Neutrophil (primary cell): ENCODE results near the gene OR6C3.

Experiments
- H3K27ac ChIP-seq: fragments of 200-600 bp; sonication (generic); 2 replicates; pipeline ENCODE4 v1.5.1; 2016; ENCODE audit warnings: mild to moderate bottlenecking, moderate library complexity
- H3K27me3 ChIP-seq: fragments of 200-600 bp; sonication (generic); 2 replicates; pipeline ENCODE4 v1.6.0; 2016; ENCODE audit warnings: mild to moderate bottlenecking
- H3K36me3 ChIP-seq: fragments of 200-600 bp; sonication (generic); 2 replicates; pipeline ENCODE4 v1.5.1; 2017
- H3K4me1 ChIP-seq, 2 experiments: fragments of 200-600 bp in 1 of 2; sonication (generic) in 1 of 2; 1 replicate in 1 of 2; 2 replicates in 1 of 2; pipeline versions ENCODE4 v1.5.1 to v1.6.1; 2013 to 2016; ENCODE audit warnings: low read depth in 1 of 2, low read length in 1 of 2, mild to moderate bottlenecking in 1 of 2, moderate library complexity in 1 of 2; ENCODE audit not compliant: control insufficient read depth in 1 of 2, insufficient read depth in 1 of 2
- H3K4me3 ChIP-seq, 2 experiments: fragments of 200-600 bp in 1 of 2; sonication (generic) in 1 of 2; 1 replicate in 1 of 2; 2 replicates in 1 of 2; pipeline ENCODE4 v1.5.1; 2013 to 2016; ENCODE audit warnings: low read depth in 1 of 2, low read length in 1 of 2, mild to moderate bottlenecking in 1 of 2, moderate library complexity in 1 of 2
- H3K9me3 ChIP-seq: fragments of 200-600 bp; sonication (generic); 2 replicates; pipeline ENCODE4 v1.5.1; 2016
- TF ChIP-seq, protein P1 (sequence below): fragments of 200-600 bp; sonication (generic); IDR thresholded peaks from 2 replicates; pipeline ENCODE4 v1.5.1; 2016; ENCODE audit warnings: antibody characterized with exemption

The OR6C3 gene

DNA sequence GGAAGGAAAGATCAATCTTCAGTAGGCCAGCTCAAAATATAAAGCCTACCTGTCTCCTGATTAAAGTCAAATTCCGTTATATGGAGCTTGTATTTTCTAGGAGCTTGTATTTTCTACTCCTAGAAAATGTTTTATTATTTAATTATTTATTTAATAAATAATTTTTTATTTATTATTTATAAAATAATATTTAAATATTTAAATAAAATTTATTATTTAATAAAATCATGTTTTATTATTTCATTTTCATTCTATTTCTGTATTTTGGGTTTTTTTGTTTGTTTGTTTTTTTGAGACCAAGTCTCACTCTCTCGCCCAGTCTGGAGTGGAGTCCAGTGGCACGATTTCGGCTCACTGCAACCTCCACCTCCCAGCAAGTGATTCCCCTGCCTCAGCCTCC is 42.0 kb downstream of the OR6C3 start:
- Histone ChIP-seq H3K9me3 (no peaks in the 10 kb centered on the region), H3K27me3 (peaks cover 2% of the 10 kb centered on the region), H3K36me3 (no peaks in the 10 kb centered on the region), H3K4me3 (no peak overlapping the region), H3K27ac (no peak overlapping the region), H3K4me1 (no peaks in the 10 kb centered on the region)
- TF ChIP-seq, protein P1, sequence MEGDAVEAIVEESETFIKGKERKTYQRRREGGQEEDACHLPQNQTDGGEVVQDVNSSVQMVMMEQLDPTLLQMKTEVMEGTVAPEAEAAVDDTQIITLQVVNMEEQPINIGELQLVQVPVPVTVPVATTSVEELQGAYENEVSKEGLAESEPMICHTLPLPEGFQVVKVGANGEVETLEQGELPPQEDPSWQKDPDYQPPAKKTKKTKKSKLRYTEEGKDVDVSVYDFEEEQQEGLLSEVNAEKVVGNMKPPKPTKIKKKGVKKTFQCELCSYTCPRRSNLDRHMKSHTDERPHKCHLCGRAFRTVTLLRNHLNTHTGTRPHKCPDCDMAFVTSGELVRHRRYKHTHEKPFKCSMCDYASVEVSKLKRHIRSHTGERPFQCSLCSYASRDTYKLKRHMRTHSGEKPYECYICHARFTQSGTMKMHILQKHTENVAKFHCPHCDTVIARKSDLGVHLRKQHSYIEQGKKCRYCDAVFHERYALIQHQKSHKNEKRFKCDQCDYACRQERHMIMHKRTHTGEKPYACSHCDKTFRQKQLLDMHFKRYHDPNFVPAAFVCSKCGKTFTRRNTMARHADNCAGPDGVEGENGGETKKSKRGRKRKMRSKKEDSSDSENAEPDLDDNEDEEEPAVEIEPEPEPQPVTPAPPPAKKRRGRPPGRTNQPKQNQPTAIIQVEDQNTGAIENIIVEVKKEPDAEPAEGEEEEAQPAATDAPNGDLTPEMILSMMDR = no peak
